ENCODE results near the gene ARHGAP26.
"Not testable (repeated sequence)": the region's sequence is repeated elsewhere in the genome, so short reads cannot be mapped to it uniquely, and the experiment has no call there.

The ARHGAP26 gene

GRCh38 chr5:142920849-142921612, 150.9 kb downstream of the ARHGAP26 start:
- H3K27me3 ChIP-seq, result no peaks in the 10 kb centered on the region
- no peak for TF ChIP-seq CTCF (IDR thresholded peaks at IDR 0.05)
- H3K4me1 ChIP-seq (ENCODE audit: control insufficient read depth in 1 of 2, insufficient read depth in 1 of 2, low read depth in 1 of 2, low read length in 1 of 2), result peaks cover 28 to 42% of the 10 kb centered on the region in 2 experiments
- H3K9me3 ChIP-seq, result no peaks in the 10 kb centered on the region
- peaks cover 61% of the 10 kb centered on the region for H3K36me3 ChIP-seq
- H3K27ac ChIP-seq, result peak overlapping the region; percentile 2
- no peak overlapping the region for H3K4me3 ChIP-seq (ENCODE audit: low read depth in 1 of 2, low read length in 1 of 2)

- no peak for TF ChIP-seq CTCF (IDR thresholded peaks at IDR 0.05)
- Histone ChIP-seq H3K4me1 (ENCODE audit: control insufficient read depth in 1 of 2, insufficient read depth in 1 of 2, low read depth in 1 of 2, low read length in 1 of 2) (peaks cover 37 to 51% of the 10 kb centered on the region in 2 experiments), H3K9me3 (no peaks in the 10 kb centered on the region), H3K36me3 (peaks cover 55% of the 10 kb centered on the region), H3K27ac (peak overlapping the region; percentile 27), H3K27me3 (no peaks in the 10 kb centered on the region), H3K4me3 (ENCODE audit: low read depth in 1 of 2, low read length in 1 of 2) (no peak overlapping the region)
Measured at GRCh38 chr5:142922223-142922952, 152.2 kb downstream of the ARHGAP26 start.

- TF ChIP-seq CTCF (IDR thresholded peaks at IDR 0.05), result peak; percentile 73
- H3K4me1 ChIP-seq (ENCODE audit: control insufficient read depth in 1 of 2, insufficient read depth in 1 of 2, low read depth in 1 of 2, low read length in 1 of 2), result peaks cover 34 to 45% of the 10 kb centered on the region in 2 experiments
- no peaks in the 10 kb centered on the region for H3K9me3 ChIP-seq
- peak overlapping the region; percentile 78 for H3K27ac ChIP-seq
- peak overlapping the region in 1 of 2 experiments; percentile 3 for H3K4me3 ChIP-seq (ENCODE audit: low read depth in 1 of 2, low read length in 1 of 2)
- peaks cover 39% of the 10 kb centered on the region for H3K36me3 ChIP-seq
- no peaks in the 10 kb centered on the region for H3K27me3 ChIP-seq
Measured at GRCh38 chr5:142924135-142924883, 154.1 kb downstream of the ARHGAP26 start.

GRCh38 chr5:142925795-142926194, 155.6 kb downstream of the ARHGAP26 start:
- Histone ChIP-seq H3K4me3 (ENCODE audit: low read depth in 1 of 2, low read length in 1 of 2) (no peak overlapping the region), H3K27ac (peak overlapping the region; percentile 78), H3K9me3 (no peaks in the 10 kb centered on the region), H3K27me3 (no peaks in the 10 kb centered on the region), H3K4me1 (ENCODE audit: control insufficient read depth in 1 of 2, insufficient read depth in 1 of 2, low read depth in 1 of 2, low read length in 1 of 2) (peaks cover 31 to 36% of the 10 kb centered on the region in 2 experiments), H3K36me3 (peaks cover 32% of the 10 kb centered on the region)
- TF ChIP-seq CTCF (IDR thresholded peaks at IDR 0.05), result no peak

- H3K27me3 ChIP-seq, result no peaks in the 10 kb centered on the region
- peaks cover 31 to 36% of the 10 kb centered on the region in 2 experiments for H3K4me1 ChIP-seq (ENCODE audit: control insufficient read depth in 1 of 2, insufficient read depth in 1 of 2, low read depth in 1 of 2, low read length in 1 of 2)
- no peak overlapping the region for H3K4me3 ChIP-seq (ENCODE audit: low read depth in 1 of 2, low read length in 1 of 2)
- TF ChIP-seq CTCF (IDR thresholded peaks at IDR 0.05), result no peak
- H3K36me3 ChIP-seq, result peaks cover 32% of the 10 kb centered on the region
- peak overlapping the region; percentile 78 for H3K27ac ChIP-seq
- no peaks in the 10 kb centered on the region for H3K9me3 ChIP-seq
Measured at GRCh38 chr5:142926549-142926948, 156.4 kb downstream of the ARHGAP26 start.

- not testable (repeated sequence) for H3K9me3 ChIP-seq; H3K4me3 ChIP-seq (ENCODE audit: low read depth in 1 of 2, low read length in 1 of 2); H3K27ac ChIP-seq; H3K27me3 ChIP-seq
- Histone ChIP-seq H3K36me3 (peaks cover 46% of the 10 kb centered on the region), H3K4me1 (ENCODE audit: control insufficient read depth in 1 of 2, insufficient read depth in 1 of 2, low read depth in 1 of 2, low read length in 1 of 2) (peaks cover 29% of the 10 kb centered on the region in 2 experiments)
Measured at GRCh38 chr5:142928999-142929398, 158.8 kb downstream of the ARHGAP26 start.

Data from neutrophil (primary cell).